Body of pancreas (tissue), 4 donors: ENCODE data around the gene RAB1A. TPM values are rescaled to one million over a fixed set of nuclear protein-coding genes. Genes with fewer than 3 reads are reported as not detected.

Experiments
- ATAC-seq: fragments of 150-250 bp; one replicate; pipeline ENCODE4 v1.9.1; 2016
- DNase-seq, 4 donors: peaks; one replicate each; pipeline ENCODE4 v3.0.0-alpha.2; 2019
- H3K27ac ChIP-seq, 4 donors: fragments of 200-600 bp; sonication (generic); 1 replicate in 3 of 4; 2 replicates in 1 of 4; pipeline versions ENCODE4 v1.5.1 to v1.6.1; 2016 to 2019; ENCODE audit warnings: mild to moderate bottlenecking in 1 of 4, mixed read lengths in 1 of 4, moderate library complexity in 1 of 4
- H3K27me3 ChIP-seq, 2 donors: fragments of 200-600 bp; sonication (generic); one replicate each; pipeline ENCODE4 v1.6.0; 2016; ENCODE audit warnings: mild to moderate bottlenecking in 1 of 2
- H3K36me3 ChIP-seq, 2 donors: fragments of 200-600 bp; sonication (generic); replicated peaks in 1 of 2; 2 replicates each; pipeline ENCODE4 v1.5.1; 2016; ENCODE audit warnings: low read depth in 2 of 2; ENCODE audit not compliant: insufficient read depth in 1 of 2
- H3K4me1 ChIP-seq: fragments of 200-600 bp; sonication (generic); one replicate; pipeline ENCODE4 v1.6.0; 2016
- H3K4me3 ChIP-seq, 2 donors: fragments of 200-600 bp; sonication (generic); 1 replicate in 1 of 2; 2 replicates in 1 of 2; pipeline ENCODE4 v1.5.1; 2016 to 2019
- H3K9me3 ChIP-seq, 3 donors: fragments of 200-600 bp; sonication (generic); 1 replicate in 2 of 3; 2 replicates in 1 of 3; pipeline ENCODE4 v1.5.1; 2016
- CTCF ChIP-seq, 7 experiments: fragments of 450-650 bp in 4 of 7; fragments of 200-600 bp in 3 of 7; sonication (generic) in 3 of 7; IDR thresholded peaks; one replicate each; pipeline ENCODE4 v1.5.1; 2016 to 2019; ENCODE audit warnings: antibody characterized with exemption in 7 of 7
- POLR2A ChIP-seq, 3 donors: fragments of 450-650 bp; IDR thresholded peaks; one replicate each; pipeline ENCODE4 v1.6.1; 2016; ENCODE audit warnings: antibody characterized with exemption in 3 of 3, mild to moderate bottlenecking in 2 of 3
- WGBS, 2 donors: methylation state at CpG; one replicate each; pipeline ENCODE4 v1.1.5; 2017; 5-methylcytosine and 5-hydroxymethylcytosine counted together
- intact Hi-C: fragments of 100-400 bp; cut with DNase I; formaldehyde crosslinking; loops from one replicate; pipeline ENCODE4 v1.15.1; 2023
- total RNA-seq, 2 donors: library from RNA; depleted of rRNA; stranded (reverse); fragments of >200 nt; gene quantifications; one replicate each; pipeline ENCODE4 v1.1.0, GENCODE V29; 2016

The RAB1A gene
- total RNA-seq, 2 donors from 2014 or later: 43.2 to 53.7 TPM

GRCh38 chr2:65075605-65076344 lies 54.1 kb downstream of the RAB1A start:
- Histone ChIP-seq H3K9me3 (no peaks in the 10 kb centered on the region), H3K4me1 (peaks cover 15% of the 10 kb centered on the region), H3K27me3 (no peaks in the 10 kb centered on the region), H3K27ac (peak overlapping the region in 2 of 4 donors; percentile 33 to 34), H3K36me3 (peaks cover 0 to 10% of the 10 kb centered on the region in 2 donors), H3K4me3 (no peak overlapping the region)
- DNase-seq (peak in 3 of 4 donors; percentile 46 to 58 (median 48)), ATAC-seq (peak; percentile 49)
- TF ChIP-seq POLR2A (IDR thresholded peaks at IDR 0.05): no peak
- TF ChIP-seq CTCF (IDR thresholded peaks at IDR 0.05): no peak
- intact Hi-C loops: loop anchor here (10.0 kb wide), 1 partner anchor 49 kb away; no protein-coding TSS in a partner anchor
- 30 to 50% methylated on average over 3 to 5 of the region's 5 CpGs for WGBS, 2 donors

GRCh38 chr2:65075176-65075575 lies 54.7 kb downstream of the RAB1A start:
- no peak for ATAC-seq
- Histone ChIP-seq H3K9me3 (no peaks in the 10 kb centered on the region), H3K27me3 (no peaks in the 10 kb centered on the region), H3K27ac (peak overlapping the region in 2 of 4 donors; percentile 33 to 34), H3K36me3 (peaks cover 0 to 10% of the 10 kb centered on the region in 2 donors), H3K4me1 (peaks cover 18% of the 10 kb centered on the region), H3K4me3 (no peak overlapping the region)
- intact Hi-C loops: loop anchor here (10.0 kb wide), 1 partner anchor 50 kb away; no protein-coding TSS in a partner anchor
- no peak for TF ChIP-seq POLR2A (IDR thresholded peaks at IDR 0.05)
- TF ChIP-seq CTCF (IDR thresholded peaks at IDR 0.05): no peak
- DNase-seq: no peak
- 58 to 59% methylated on average over 9 of the region's 9 CpGs for WGBS, 2 donors

- WGBS, 2 donors: 56 to 62% methylated on average over 12 of the region's 12 CpGs
- Histone ChIP-seq H3K27me3 (no peaks in the 10 kb centered on the region), H3K9me3 (no peaks in the 10 kb centered on the region), H3K27ac (no peak overlapping the region), H3K36me3 (peaks cover 0 to 6% of the 10 kb centered on the region in 2 donors), H3K4me3 (no peak overlapping the region), H3K4me1 (peaks cover 29% of the 10 kb centered on the region)
- no peak for DNase-seq
- TF ChIP-seq POLR2A (IDR thresholded peaks at IDR 0.05) (no peak), CTCF (IDR thresholded peaks at IDR 0.05) (no peak)
- intact Hi-C loops: loop anchor here (10.0 kb wide), 1 partner anchor 51 kb away; no protein-coding TSS in a partner anchor
- ATAC-seq: no peak
Observed at GRCh38 chr2:65073879-65074565, 55.9 kb downstream of the RAB1A start.

- H3K4me3 ChIP-seq: no peak overlapping the region
- peaks cover 0 to 2% of the 10 kb centered on the region in 2 donors for H3K36me3 ChIP-seq
- no peak for TF ChIP-seq CTCF (IDR thresholded peaks at IDR 0.05)
- intact Hi-C loops: loop anchor here (10.0 kb wide), 1 partner anchor 52 kb away; no protein-coding TSS in a partner anchor
- H3K9me3 ChIP-seq: no peaks in the 10 kb centered on the region
- H3K27me3 ChIP-seq: no peaks in the 10 kb centered on the region
- ATAC-seq (no peak), DNase-seq (no peak)
- WGBS, 2 donors: 84 to 88% methylated on average over 16 to 20 of the region's 20 CpGs
- no peak overlapping the region for H3K27ac ChIP-seq
- peaks cover 36% of the 10 kb centered on the region for H3K4me1 ChIP-seq
Observed at GRCh38 chr2:65072181-65072970, 57.5 kb downstream of the RAB1A start.
